Fibroblast of villous mesenchyme (primary cell): Measurements from ENCODE around the gene IPO11. TPM values are rescaled to one million over a fixed set of nuclear protein-coding genes. Genes with fewer than 3 reads are reported as not detected.
"Not testable (repeated sequence)": the region's sequence is repeated elsewhere in the genome, so short reads cannot be mapped to it uniquely, and the experiment has no call there.

Experiments used
- DNase-seq: peaks from one replicate; pipeline ENCODE4 v3.0.0-alpha.2; 2010; ENCODE audit warnings: low read depth
- H3K4me3 ChIP-seq: 2 replicates; pipeline ENCODE4 v1.5.1; 2011; ENCODE audit warnings: low read depth, mild to moderate bottlenecking, low read length
- CTCF ChIP-seq: IDR thresholded peaks from 2 replicates; pipeline ENCODE4 v1.5.1; 2012; ENCODE audit warnings: low read depth, mild to moderate bottlenecking, low read length; ENCODE audit not compliant: insufficient read depth
- total RNA-seq: library from RNA; depleted of rRNA; stranded (reverse); fragments of >200 nt; gene quantifications from 2 replicates; pipeline ENCODE4 v1.2.3, GENCODE V29; 2012

The IPO11 gene
- total RNA-seq, 1 donor, result 34.5 TPM

GRCh38 chr5:62649476-62650113 lies 237.0 kb downstream of the IPO11 start:
- H3K4me3 ChIP-seq, result no peak overlapping the region
- no peak for TF ChIP-seq CTCF
- no peak for DNase-seq

- no peak for DNase-seq
- no peak overlapping the region for H3K4me3 ChIP-seq
- TF ChIP-seq CTCF, result no peak
Measured at GRCh38 chr5:62650197-62650596, 237.6 kb downstream of the IPO11 start.

GRCh38 chr5:62652225-62652624 lies 239.7 kb downstream of the IPO11 start:
- no peak for TF ChIP-seq CTCF
- DNase-seq, result no peak
- H3K4me3 ChIP-seq, result no peak overlapping the region

- DNase-seq, result no peak
- no peak for TF ChIP-seq CTCF
- no peak overlapping the region for H3K4me3 ChIP-seq
Measured at GRCh38 chr5:62653001-62653863, 240.7 kb downstream of the IPO11 start.

GRCh38 chr5:62653864-62654575 lies 241.5 kb downstream of the IPO11 start:
- no peak overlapping the region for H3K4me3 ChIP-seq
- DNase-seq, result no peak
- TF ChIP-seq CTCF, result no peak

GRCh38 chr5:62657772-62658171 lies 245.2 kb downstream of the IPO11 start:
- not testable (repeated sequence) for H3K4me3 ChIP-seq, DNase-seq

- no peak overlapping the region for H3K4me3 ChIP-seq
- no peak for TF ChIP-seq CTCF
- no peak for DNase-seq
Measured at GRCh38 chr5:62661126-62661525, 248.6 kb downstream of the IPO11 start.
